Fibroblast of lung (primary cell): Measurements from ENCODE around the gene GIPC3. TPM values are rescaled to one million over a fixed set of nuclear protein-coding genes. Genes with fewer than 3 reads are reported as not detected.

Experiments used
- DNase-seq, 2 donors: peaks; one replicate each; pipeline versions ENCODE4 v3.0.0 to v3.0.0-alpha.2; 2010; ENCODE audit warnings: low read depth in 2 of 2
- H2AFZ ChIP-seq: 2 replicates; pipeline ENCODE4 v1.5.1; 2012; ENCODE audit warnings: low read length, control low read depth, inconsistent platforms
- H3K27ac ChIP-seq: 2 replicates; pipeline ENCODE4 v1.5.1; 2011; ENCODE audit warnings: low read length, control low read depth; ENCODE audit not compliant: insufficient read depth
- H3K27me3 ChIP-seq: 2 replicates; pipeline ENCODE4 v1.5.1; 2011; ENCODE audit warnings: mild to moderate bottlenecking, low read length; ENCODE audit not compliant: control insufficient read depth, insufficient read depth
- H3K36me3 ChIP-seq: 2 replicates; pipeline ENCODE4 v1.5.1; 2011; ENCODE audit warnings: low read length; ENCODE audit not compliant: control insufficient read depth, insufficient read depth
- H3K4me1 ChIP-seq: 2 replicates; pipeline ENCODE4 v1.5.1; 2011; ENCODE audit warnings: low read length; ENCODE audit not compliant: control insufficient read depth, insufficient read depth; ENCODE audit errors: extremely low read depth
- H3K4me2 ChIP-seq: 2 replicates; pipeline ENCODE4 v1.5.1; 2011; ENCODE audit warnings: low read length, control low read depth; ENCODE audit not compliant: insufficient read depth; ENCODE audit errors: extremely low read depth
- H3K4me3 ChIP-seq, 4 experiments: fragments of 200-600 bp in 1 of 4; sonication (generic) in 1 of 4; replicated peaks in 1 of 4; 2 replicates each; pipeline ENCODE4 v1.5.1; 2011 to 2016; ENCODE audit warnings: low read length in 4 of 4, low read depth in 3 of 4, mild to moderate bottlenecking in 3 of 4, control low read depth in 2 of 4, inconsistent platforms in 1 of 4, mixed read lengths in 1 of 4; ENCODE audit not compliant: insufficient read depth in 1 of 4; ENCODE audit errors: control extremely low read depth in 1 of 4
- H3K79me2 ChIP-seq: 2 replicates; pipeline ENCODE4 v1.5.1; 2012; ENCODE audit warnings: mild to moderate bottlenecking, low read length, inconsistent platforms; ENCODE audit not compliant: control insufficient read depth, insufficient read depth
- H3K9ac ChIP-seq: 2 replicates; pipeline ENCODE4 v1.5.1; 2011; ENCODE audit warnings: mild to moderate bottlenecking, low read length, control low read depth; ENCODE audit not compliant: insufficient read depth
- H3K9me3 ChIP-seq: 2 replicates; pipeline ENCODE4 v1.5.1; 2012; ENCODE audit warnings: low read depth, low read length; ENCODE audit not compliant: control insufficient read depth, insufficient read depth
- H4K20me1 ChIP-seq: 2 replicates; pipeline ENCODE4 v1.5.1; 2011; ENCODE audit warnings: low read length; ENCODE audit not compliant: control insufficient read depth, insufficient read depth; ENCODE audit errors: extremely low read depth
- CTCF ChIP-seq, 2 donors: IDR thresholded peaks in 1 of 2; conservative IDR thresholded peaks in 1 of 2; 1 replicate in 1 of 2; 2 replicates in 1 of 2; pipeline ENCODE4 v1.5.1; 2011 to 2012; ENCODE audit warnings: low read length in 2 of 2, control low read depth in 1 of 2, inconsistent platforms in 1 of 2, low read depth in 1 of 2, mild to moderate bottlenecking in 1 of 2
- EZH2 ChIP-seq: IDR thresholded peaks from 2 replicates; pipeline ENCODE4 v1.5.1; 2012; ENCODE audit warnings: low read length, control low read depth, mild to moderate bottlenecking; ENCODE audit errors: missing control alignments
- polyA plus RNA-seq, 2 donors: library from polyadenylated mRNA; depleted of rRNA in 1 of 2; stranded (reverse) in 1 of 2; unstranded in 1 of 2; fragments of >200 nt; gene quantifications; 2 replicates each; pipeline ENCODE4 v1.2.1, GENCODE V29; 2011 to 2012; ENCODE audit warnings: missing spikeins in 1 of 2
- total RNA-seq: library from RNA; depleted of rRNA; stranded (reverse); fragments of >200 nt; gene quantifications from 2 replicates; pipeline ENCODE4 v1.2.1, GENCODE V29; 2014

The GIPC3 gene
- total and polyA plus RNA-seq, 2 donors (not counting 1 experiment from before 2014, with no cell fraction given) = under 0.01 to 0.60 TPM

DNA sequence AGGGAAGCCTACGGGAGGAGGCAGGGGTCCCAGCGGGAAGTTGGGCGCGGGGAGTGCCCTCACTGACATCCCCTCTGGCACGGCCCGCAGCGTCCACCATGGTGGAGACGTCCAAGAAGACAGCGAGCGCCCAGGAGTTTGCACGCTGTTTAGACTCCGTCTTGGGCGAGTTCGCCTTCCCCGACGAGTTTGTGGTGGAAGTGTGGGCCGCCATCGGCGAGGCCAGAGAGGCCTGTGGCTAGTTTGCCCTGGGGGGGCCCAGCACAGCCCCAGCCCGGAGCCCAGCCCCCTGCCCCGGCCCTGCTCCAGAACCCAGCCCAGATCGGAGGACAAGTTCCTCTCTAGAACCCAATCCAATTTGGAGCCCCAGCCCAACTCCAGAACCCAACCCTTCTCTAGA, 4.7 kb downstream of the GIPC3 start:
- H3K27ac ChIP-seq = no peak overlapping the region
- H3K4me1 ChIP-seq = no peaks in the 10 kb centered on the region
- H3K4me2 ChIP-seq = no peak overlapping the region
- no peak for DNase-seq
- H3K27me3 ChIP-seq = peaks cover 10% of the 10 kb centered on the region
- TF ChIP-seq CTCF (conservative IDR thresholded peaks at IDR 0.05 in 1 of 2, IDR thresholded peaks at IDR 0.05 in 1 of 2; ENCODE audit: low read depth in 1 of 2, low read length in 2 of 2) (no peak), EZH2 (no peak)
- H3K4me3 ChIP-seq = no peak overlapping the region
- H3K79me2 ChIP-seq = no peaks in the 10 kb centered on the region
- H3K9ac ChIP-seq = no peak overlapping the region
- no peaks in the 10 kb centered on the region for H4K20me1 ChIP-seq
- no peak overlapping the region for H2AFZ ChIP-seq
- no peaks in the 10 kb centered on the region for H3K9me3 ChIP-seq
- no peaks in the 10 kb centered on the region for H3K36me3 ChIP-seq

- no peaks in the 10 kb centered on the region for H4K20me1 ChIP-seq
- H3K4me2 ChIP-seq = no peak overlapping the region
- H3K4me3 ChIP-seq = no peak overlapping the region
- no peak overlapping the region for H2AFZ ChIP-seq
- H3K27ac ChIP-seq = no peak overlapping the region
- DNase-seq = no peak
- no peaks in the 10 kb centered on the region for H3K79me2 ChIP-seq
- H3K9me3 ChIP-seq = no peaks in the 10 kb centered on the region
- H3K36me3 ChIP-seq = no peaks in the 10 kb centered on the region
- no peak for TF ChIP-seq CTCF (conservative IDR thresholded peaks at IDR 0.05 in 1 of 2, IDR thresholded peaks at IDR 0.05 in 1 of 2; ENCODE audit: low read depth in 1 of 2, low read length in 2 of 2)
- TF ChIP-seq EZH2 = no peak
- peaks cover 4% of the 10 kb centered on the region for H3K27me3 ChIP-seq
- no peaks in the 10 kb centered on the region for H3K4me1 ChIP-seq
- H3K9ac ChIP-seq = no peak overlapping the region
Observed at GRCh38 chr19:3590991-3591659, 5.8 kb downstream of the GIPC3 start.

DNA sequence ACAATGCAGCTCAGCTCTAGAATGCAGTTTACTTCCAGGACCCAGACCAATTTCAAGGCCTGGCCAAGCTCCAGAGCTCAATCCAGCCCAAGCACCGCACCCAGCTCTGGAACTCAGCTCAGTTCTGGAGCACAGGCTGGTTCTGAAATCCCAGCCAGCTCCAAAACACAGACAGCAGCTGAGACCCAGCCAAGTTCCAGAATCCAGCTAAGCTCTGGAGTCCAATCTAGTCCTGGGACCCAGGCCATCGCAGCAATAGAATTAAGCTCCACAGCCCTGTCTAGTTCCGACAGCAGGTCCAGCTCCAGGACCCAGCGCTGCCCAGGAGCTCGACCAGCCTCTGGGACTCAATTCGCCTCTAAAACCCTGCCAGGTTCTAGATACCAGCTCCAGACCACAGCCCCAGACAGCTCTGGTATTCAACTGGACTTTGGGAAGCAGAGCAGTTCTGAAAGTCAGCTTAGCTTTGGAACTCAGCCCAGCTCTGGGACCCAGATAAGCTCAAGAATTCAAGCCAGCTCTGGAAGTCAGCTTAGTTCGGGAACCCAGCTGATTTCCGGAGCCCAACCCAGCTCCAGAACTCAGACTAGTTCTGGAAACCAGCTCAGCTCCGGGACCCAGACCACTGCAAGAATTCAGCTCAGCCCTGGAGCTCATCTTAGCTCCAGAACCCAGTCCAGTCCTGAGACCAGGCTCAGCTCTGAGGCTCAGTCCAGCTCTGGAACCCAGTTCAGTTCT, 6.8 kb downstream of the GIPC3 start:
- H3K4me1 ChIP-seq = no peaks in the 10 kb centered on the region
- H3K27me3 ChIP-seq = no peaks in the 10 kb centered on the region
- no peaks in the 10 kb centered on the region for H3K79me2 ChIP-seq
- no peaks in the 10 kb centered on the region for H4K20me1 ChIP-seq
- H3K27ac ChIP-seq = no peak overlapping the region
- no peak for TF ChIP-seq CTCF (conservative IDR thresholded peaks at IDR 0.05 in 1 of 2, IDR thresholded peaks at IDR 0.05 in 1 of 2; ENCODE audit: low read depth in 1 of 2, low read length in 2 of 2)
- TF ChIP-seq EZH2 = no peak
- no peak overlapping the region for H3K4me2 ChIP-seq
- no peak overlapping the region for H3K9ac ChIP-seq
- H3K36me3 ChIP-seq = no peaks in the 10 kb centered on the region
- no peak overlapping the region for H3K4me3 ChIP-seq
- no peak for DNase-seq
- H3K9me3 ChIP-seq = no peaks in the 10 kb centered on the region
- no peak overlapping the region for H2AFZ ChIP-seq
